K562 (cell line): ENCODE results near the gene NKAPL. TPM values are rescaled to one million over a fixed set of nuclear protein-coding genes. Genes with fewer than 3 reads are reported as not detected.

Source experiments
- ATAC-seq: fragments of 200-7000 bp; cut with Tn5 transposase; 3 replicates; pipeline ENCODE4 v1.9.1; 2020; ENCODE audit warnings: moderate library complexity
- BruUV-seq: library from RNA; stranded (reverse); fragments of 400-500 nt; replicated peaks from 2 replicates; lab custom pipeline; 2021; lab: Mats Ljungman, UMichigan
- CTCF ChIA-PET: fragments of 300-600 bp; formaldehyde crosslinking; extraction: SDS; loops from one replicate; lab custom pipeline; 2021; ENCODE audit warnings: low intra/inter-chr PET ratio; lab: Yijun Ruan, JAX
- POLR2A ChIA-PET: fragments of 300-600, 350-650 bp; sonication (Branson Sonifier 250); formaldehyde crosslinking; extraction: SDS; loops from one replicate; lab custom pipeline; 2021; ENCODE audit warnings: antibody characterized with exemption, inconsistent platforms; lab: Yijun Ruan, JAX
- DNase-seq, 4 experiments: peaks; one replicate each; pipeline versions ENCODE4 v3.0.0 to v3.0.0-alpha.2; 2011 to 2018; ENCODE audit warnings: low spot score in 3 of 4, mixed read lengths in 3 of 4; ENCODE audit errors: extremely low read depth in 1 of 4
- FAIRE-seq: peaks from 2 replicates; lab custom pipeline; 2011; peaks lifted over from hg19 to GRCh38; lab: Jason Lieb, UNC
- H2AFZ ChIP-seq: 2 replicates; pipeline ENCODE4 v1.6.0; 2011; ENCODE audit warnings: low read depth, low read length, control low read depth, inconsistent platforms
- H3K27ac ChIP-seq: fragments of 200-600 bp; 3 replicates; pipeline ENCODE4 v1.8.0; 2011; ENCODE audit warnings: low read depth, mild to moderate bottlenecking, control low read depth, inconsistent platforms, low read length, moderate library complexity, mixed read lengths; ENCODE audit errors: extremely low read depth
- H3K27me3 ChIP-seq, 2 experiments: fragments of 300-600 bp in 1 of 2; 2 replicates in 1 of 2; 3 replicates in 1 of 2; pipeline versions ENCODE4 v1.6.0 to v1.8.0; 2011; ENCODE audit warnings: inconsistent platforms in 2 of 2, low read length in 2 of 2, mild to moderate bottlenecking in 1 of 2, mixed read lengths in 1 of 2, moderate library complexity in 1 of 2; ENCODE audit not compliant: control insufficient read depth in 2 of 2, insufficient read depth in 2 of 2
- H3K36me3 ChIP-seq: fragments of 300-600 bp; 3 replicates; pipeline ENCODE4 v1.8.0; 2011; ENCODE audit warnings: mild to moderate bottlenecking, low read length, inconsistent platforms; ENCODE audit not compliant: control insufficient read depth, insufficient read depth
- H3K4me1 ChIP-seq, 2 experiments: fragments of 200-600 bp in 1 of 2; replicated peaks in 1 of 2; 2 replicates in 1 of 2; 3 replicates in 1 of 2; pipeline versions ENCODE4 v1.5.1 to v1.8.0; 2011; ENCODE audit warnings: inconsistent platforms in 2 of 2, low read length in 2 of 2, mild to moderate bottlenecking in 1 of 2, mixed read lengths in 1 of 2, moderate library complexity in 1 of 2; ENCODE audit not compliant: control insufficient read depth in 2 of 2, insufficient read depth in 2 of 2
- H3K4me2 ChIP-seq: 2 replicates; pipeline ENCODE4 v1.6.1; 2011; ENCODE audit warnings: low read length, control low read depth, inconsistent platforms, mixed read lengths; ENCODE audit not compliant: insufficient read depth
- H3K4me3 ChIP-seq: fragments of 200-600 bp; sonication (generic), shearing (Covaris generic); 2 replicates; pipeline ENCODE4 v1.5.1; 2016; ENCODE audit warnings: control low read depth, inconsistent platforms
- H3K79me2 ChIP-seq: fragments of 200-600 bp; 3 replicates; pipeline ENCODE4 v1.8.0; 2011; ENCODE audit warnings: low read length, inconsistent platforms; ENCODE audit not compliant: control insufficient read depth, insufficient read depth
- H3K9ac ChIP-seq, 2 experiments: 2 replicates each; pipeline versions ENCODE4 v1.6.0 to v1.6.1; 2011; ENCODE audit warnings: low read depth in 2 of 2, low read length in 2 of 2, control low read depth in 1 of 2, inconsistent platforms in 1 of 2, mild to moderate bottlenecking in 1 of 2, mixed read lengths in 1 of 2; ENCODE audit not compliant: insufficient read depth in 1 of 2
- H3K9me1 ChIP-seq: one replicate; pipeline ENCODE4 v1.6.0; 2011; ENCODE audit warnings: inconsistent platforms, mild to moderate bottlenecking, low read length, moderate library complexity; ENCODE audit not compliant: control insufficient read depth, insufficient read depth
- H3K9me3 ChIP-seq: replicated peaks from 2 replicates; pipeline ENCODE4 v1.5.1; 2011; ENCODE audit warnings: low read depth, low read length, inconsistent platforms; ENCODE audit not compliant: control insufficient read depth, insufficient read depth
- H4K20me1 ChIP-seq: replicated peaks from 2 replicates; pipeline ENCODE4 v1.6.1; 2011; ENCODE audit warnings: low read length, inconsistent platforms, mixed read lengths; ENCODE audit not compliant: control insufficient read depth, insufficient read depth
- C11orf30 ChIP-seq: fragments of 450-650 bp; IDR thresholded peaks from 2 replicates; pipeline ENCODE4 v1.6.1; 2016; ENCODE audit warnings: low read depth, mild to moderate bottlenecking
- EGR1 ChIP-seq: fragments of 450-650 bp; conservative IDR thresholded peaks from 2 replicates; pipeline ENCODE4 v1.6.1; 2017; ENCODE audit warnings: mild to moderate bottlenecking
- ILF3 ChIP-seq: fragments of 450-650 bp; IDR thresholded peaks from 2 replicates; pipeline ENCODE4 v1.6.1; 2018; ENCODE audit warnings: antibody characterized with exemption, mild to moderate bottlenecking, moderate library complexity, borderline replicate concordance
- MAFF ChIP-seq: IDR thresholded peaks from 2 replicates; pipeline ENCODE4 v1.6.1; 2012; ENCODE audit warnings: low read length, improper control_type of control experiment
- MEIS2 ChIP-seq: fragments of 450-650 bp; IDR thresholded peaks from 2 replicates; pipeline ENCODE4 v1.6.1; 2014; ENCODE audit warnings: mild to moderate bottlenecking; ENCODE audit not compliant: partially characterized antibody
- MXI1 ChIP-seq: IDR thresholded peaks from 2 replicates; pipeline ENCODE4 v1.6.1; 2011; ENCODE audit warnings: low read depth, mild to moderate bottlenecking, improper control_type of control experiment, low read length
- MYNN ChIP-seq, 2 experiments: sonication (generic); formaldehyde crosslinking in 1 of 2; IDR thresholded peaks; 2 replicates each; pipeline versions ENCODE4 v1.5.0 to v1.6.1; 2016 to 2020; ENCODE audit warnings: antibody characterized with exemption in 1 of 2, missing genetic modification reagents in 1 of 2
- PHF20 ChIP-seq: fragments of 450-650 bp; IDR thresholded peaks from 2 replicates; pipeline ENCODE4 v1.6.1; 2018; ENCODE audit not compliant: partially characterized antibody
- PKNOX1 ChIP-seq: fragments of 450-650 bp; IDR thresholded peaks from 2 replicates; pipeline ENCODE4 v1.6.1; 2016
- SAP30 ChIP-seq: fragments of 200-600 bp; sonication (generic); IDR thresholded peaks from 2 replicates; pipeline ENCODE4 v1.6.1; 2012; ENCODE audit warnings: borderline replicate concordance, low read depth, mild to moderate bottlenecking, moderate library complexity, low read length, control low read depth, inconsistent platforms; ENCODE audit not compliant: insufficient read depth, poor library complexity, severe bottlenecking
- SMARCB1 ChIP-seq: IDR thresholded peaks from 2 replicates; pipeline ENCODE4 v1.6.1; 2011; ENCODE audit warnings: improper control_type of control experiment, low read depth; ENCODE audit not compliant: insufficient read length
- TCF7 ChIP-seq: sonication (generic); IDR thresholded peaks from 2 replicates; pipeline ENCODE4 v1.6.1; 2016; ENCODE audit warnings: antibody characterized with exemption, borderline replicate concordance
- ZNF143 ChIP-seq: sonication (generic); formaldehyde crosslinking; IDR thresholded peaks from 2 replicates; pipeline ENCODE4 v1.9.0; 2022; ENCODE audit warnings: mild to moderate bottlenecking, missing genetic modification reagents
- ZNF165 ChIP-seq: fragments of 250-450 bp; sonication (Bioruptor Pico); IDR thresholded peaks from 2 replicates; pipeline ENCODE4 v1.4.0; 2020; ENCODE audit warnings: borderline replicate concordance
- ZNF212 ChIP-seq: fragments of 450-650 bp; formaldehyde crosslinking; IDR thresholded peaks from 2 replicates; pipeline ENCODE4 v1.4.0; 2020; ENCODE audit warnings: mild to moderate bottlenecking
- ZNF76 ChIP-seq: fragments of 250-450 bp; sonication (Bioruptor Pico); IDR thresholded peaks from 2 replicates; pipeline ENCODE4 v1.4.0; 2020; ENCODE audit warnings: mild to moderate bottlenecking, moderate library complexity, borderline replicate concordance
- WGBS: fragments of 100-300 bp; shearing (Covaris generic); methylation state at CpG from one replicate; pipeline ENCODE4 v1.1.6; 2016; ENCODE audit warnings: low coverage, mixed read lengths; ENCODE audit not compliant: insufficient coverage; ENCODE audit errors: missing lambda C conversion rate; 5-methylcytosine and 5-hydroxymethylcytosine counted together
- in situ Hi-C: fragments of 300-500 bp; cut with MboI; formaldehyde crosslinking; loops from 4 replicates; pipeline ENCODE4 v1.15.0; 2018; ENCODE audit warnings: inconsistent platforms, mixed read lengths
- intact Hi-C: fragments of 100-400 bp; cut with micrococcal nuclease; formaldehyde crosslinking; loops from 2 replicates; pipeline ENCODE4 v1.14.2; 2022
- polyA plus RNA-seq, 8 experiments: library from polyadenylated mRNA; depleted of rRNA in 4 of 8; stranded (reverse) in 5 of 8; unstranded in 3 of 8; fragments of >200 nt; fragmentation: Nextera tagmentation in 2 of 8; fragmentation: Illumina TruSeq in 1 of 8; extraction: Ambion mirVana in 2 of 8; extraction: Trizol in 1 of 8; gene quantifications; 2 replicates each; pipeline versions ENCODE4 v1.2.1 to v1.2.3, GENCODE V29; 2011 to 2014; ENCODE audit warnings: inconsistent platforms in 1 of 8, missing spikeins in 1 of 8
- total RNA-seq, 7 experiments: library from RNA; depleted of rRNA in 6 of 7; stranded (reverse); fragments of >200 nt in 6 of 7; fragmentation: Illumina TruSeq in 2 of 7; extraction: Trizol in 2 of 7; gene quantifications; 2 replicates each; pipeline versions ENCODE4 v1.2.1 to v1.2.3, GENCODE V29; 2011 to 2021; ENCODE audit warnings: low replicate concordance in 1 of 7

NKAPL gene
- total and polyA plus RNA-seq, 9 of the 15 experiments (the other 6 are each of a cell fraction or from before 2014, with no cell fraction given), result not detected

- Histone ChIP-seq H2AFZ (no peak overlapping the region), H3K4me2 (no peak overlapping the region), H3K4me3 (no peak overlapping the region), H3K79me2 (no peaks in the 10 kb centered on the region), H3K4me1 (no peaks in the 10 kb centered on the region), H3K9me3 (no peaks in the 10 kb centered on the region), H3K27ac (no peak overlapping the region), H3K27me3 (no peaks in the 10 kb centered on the region), H4K20me1 (no peaks in the 10 kb centered on the region), H3K36me3 (peaks cover 15% of the 10 kb centered on the region), H3K9me1 (no peaks in the 10 kb centered on the region), H3K9ac (no peak overlapping the region)
- no TSS peak for BruUV-seq
- DNase-seq (no peak), ATAC-seq (no peak), FAIRE-seq (no peak)
- CTCF ChIA-PET, result no interaction called here
- intact Hi-C loops (no loop called here), in situ Hi-C loops (no loop called here)
- POLR2A ChIA-PET, result interaction anchor here (0.9 kb wide), 1 partner anchor 13 kb away, joined by 3 read pairs; no protein-coding TSS in a partner anchor
- WGBS, result 84% methylated on average over 1 of the region's 1 CpG
- TF ChIP-seq ZNF143 (CRISPR knock-in tag), result no peak
- no peak for TF ChIP-seq TCF7
- no peak for TF ChIP-seq MXI1
- no peak for TF ChIP-seq PHF20
- no peak for TF ChIP-seq ZNF76 (CRISPR knock-in tag)
Observed at GRCh38 chr6:28239636-28240035, 19.5 kb upstream of the NKAPL start.

- no peaks in the 10 kb centered on the region for H3K9me3 ChIP-seq
- H3K27ac ChIP-seq, result no peak overlapping the region
- DNase-seq (no peak), ATAC-seq (peak; percentile 76), FAIRE-seq (no peak)
- H2AFZ ChIP-seq, result no peak overlapping the region
- 29% methylated on average over 1 of the region's 1 CpG for WGBS
- POLR2A ChIA-PET, result interaction anchor here (0.9 to 1.1 kb wide), 3 partner anchors 9 to 95 kb away, joined by 3 read pairs; no protein-coding TSS in a partner anchor
- intact Hi-C loops, result no loop called here
- H3K4me2 ChIP-seq, result no peak overlapping the region
- peaks cover 20% of the 10 kb centered on the region; the same call in 2 of the 3 replicates for H3K36me3 ChIP-seq
- no peaks in the 10 kb centered on the region for H3K27me3 ChIP-seq
- no peak overlapping the region for H3K4me3 ChIP-seq
- H3K79me2 ChIP-seq, result no peaks in the 10 kb centered on the region
- H3K9ac ChIP-seq, result no peak overlapping the region
- in situ Hi-C loops, result no loop called here
- H3K4me1 ChIP-seq, result no peaks in the 10 kb centered on the region
- H3K9me1 ChIP-seq, result no peaks in the 10 kb centered on the region
- BruUV-seq, result no TSS peak
- H4K20me1 ChIP-seq, result no peaks in the 10 kb centered on the region
- CTCF ChIA-PET, result no interaction called here
- TF ChIP-seq MEIS2 (peak; percentile 78), ILF3 (no peak), EGR1 (no peak), SMARCB1 (no peak), C11orf30 (peak; percentile 91), ZNF212 (CRISPR knock-in tag) (no peak), MYNN (IDR thresholded peaks at IDR 0.05) (no peak), MYNN (CRISPR knock-in tag; IDR thresholded peaks at IDR 0.05) (no peak), PKNOX1 (peak; percentile 58), MAFF (peak; percentile 72; the same call in 1 of the 2 replicates), SAP30 (no peak), ZNF165 (CRISPR knock-in tag) (no peak)
Observed at GRCh38 chr6:28240471-28240870, 18.6 kb upstream of the NKAPL start.
